HepG2 (cell line): ENCODE measurements around the gene IL18RAP. TPM values are rescaled to one million over a fixed set of nuclear protein-coding genes. Genes with fewer than 3 reads are reported as not detected.
A peak's percentile ranks its signal among the peaks of the same experiment; 100 is the strongest.

ENCODE experiments used
- ATAC-seq: fragments of 200-7000 bp; cut with Tn5 transposase; 3 replicates; pipeline ENCODE4 v1.9.1; 2020; ENCODE audit warnings: mild to moderate bottlenecking, moderate library complexity
- BruUV-seq: library from RNA; stranded (reverse); fragments of 400-500 nt; replicated peaks from 2 replicates; lab custom pipeline; 2021; lab: Mats Ljungman, UMichigan
- CTCF ChIA-PET: fragments of 300-600 bp; formaldehyde crosslinking; extraction: SDS; loops from one replicate; lab custom pipeline; 2021; ENCODE audit warnings: low total read pairs, inconsistent platforms, low intra/inter-chr PET ratio; lab: Yijun Ruan, JAX
- POLR2A ChIA-PET: fragments of 350-600 bp; sonication (Branson Sonifier 250); formaldehyde crosslinking; loops from one replicate; lab custom pipeline; 2020; ENCODE audit warnings: antibody characterized with exemption, inconsistent platforms; lab: Yijun Ruan, JAX
- DNase-seq: peaks from one replicate; pipeline ENCODE4 v3.0.0-alpha.2; 2015; ENCODE audit warnings: low spot score
- FAIRE-seq: peaks from 3 replicates; lab custom pipeline; 2011; peaks lifted over from hg19 to GRCh38; lab: Jason Lieb, UNC
- H2AFZ ChIP-seq: one replicate; pipeline ENCODE4 v1.6.1; 2011; ENCODE audit warnings: low read length, inconsistent platforms
- H3K27ac ChIP-seq: fragments of 300-600 bp; 3 replicates; pipeline ENCODE4 v1.8.0; 2011; ENCODE audit warnings: mixed run types, mild to moderate bottlenecking, mixed read lengths, low read length, inconsistent platforms; ENCODE audit not compliant: insufficient read depth; ENCODE audit errors: extremely low read length
- H3K27me3 ChIP-seq, 2 experiments: fragments of 200-600 bp in 1 of 2; 2 replicates in 1 of 2; 3 replicates in 1 of 2; pipeline versions ENCODE4 v1.6.0 to v1.8.0; 2011; ENCODE audit warnings: low read length in 2 of 2, mild to moderate bottlenecking in 2 of 2, moderate library complexity in 2 of 2, inconsistent platforms in 1 of 2; ENCODE audit not compliant: insufficient read depth in 2 of 2, control insufficient read depth in 1 of 2
- H3K36me3 ChIP-seq, 2 experiments: fragments of 200-600 bp in 1 of 2; replicated peaks in 1 of 2; 2 replicates in 1 of 2; 3 replicates in 1 of 2; pipeline versions ENCODE4 v1.5.1 to v1.8.0; 2011; ENCODE audit warnings: low read length in 2 of 2, inconsistent platforms in 1 of 2; ENCODE audit not compliant: insufficient read depth in 2 of 2, control insufficient read depth in 1 of 2
- H3K4me1 ChIP-seq: 2 replicates; pipeline ENCODE4 v1.5.1; 2012; ENCODE audit warnings: low read length, inconsistent platforms; ENCODE audit not compliant: insufficient read depth
- H3K4me2 ChIP-seq: 2 replicates; pipeline ENCODE4 v1.6.0; 2011; ENCODE audit warnings: low read depth, low read length, inconsistent platforms
- H3K4me3 ChIP-seq, 3 experiments: fragments of 200-600 bp in 1 of 3; sonication (generic), shearing (Covaris generic) in 1 of 3; replicated peaks in 1 of 3; 2 replicates each; pipeline ENCODE4 v1.5.1; 2011 to 2016; ENCODE audit warnings: low read length in 3 of 3, inconsistent platforms in 2 of 3, low read depth in 2 of 3, mild to moderate bottlenecking in 2 of 3, control low read depth in 1 of 3, mixed read lengths in 1 of 3; ENCODE audit not compliant: insufficient read depth in 1 of 3
- H3K79me2 ChIP-seq: one replicate; pipeline ENCODE4 v1.6.1; 2011; ENCODE audit warnings: low read length, inconsistent platforms; ENCODE audit not compliant: insufficient read depth
- H3K9ac ChIP-seq: 2 replicates; pipeline ENCODE4 v1.6.0; 2011; ENCODE audit warnings: mild to moderate bottlenecking, low read depth, low read length, inconsistent platforms; ENCODE audit not compliant: insufficient read depth
- H3K9me3 ChIP-seq: 2 replicates; pipeline ENCODE4 v1.5.1; 2012; ENCODE audit warnings: mild to moderate bottlenecking, low read length
- H4K20me1 ChIP-seq: 2 replicates; pipeline ENCODE4 v1.6.0; 2011; ENCODE audit warnings: inconsistent platforms, mild to moderate bottlenecking, low read length, moderate library complexity; ENCODE audit not compliant: insufficient read depth
- ATRX ChIP-seq: sonication (generic); formaldehyde crosslinking; IDR thresholded peaks from 2 replicates; pipeline ENCODE4 v1.4.0; 2020; ENCODE audit warnings: missing genetic modification reagents, borderline replicate concordance
- BCL3 ChIP-seq: sonication (generic); formaldehyde crosslinking; IDR thresholded peaks from 2 replicates; pipeline ENCODE4 v1.5.1; 2020; ENCODE audit warnings: mild to moderate bottlenecking, missing genetic modification reagents, moderate library complexity
- EED ChIP-seq: sonication (generic); formaldehyde crosslinking; IDR thresholded peaks from 2 replicates; pipeline ENCODE4 v1.5.0; 2020; ENCODE audit warnings: mild to moderate bottlenecking, missing genetic modification reagents
- HMGA1 ChIP-seq: sonication (generic); formaldehyde crosslinking; conservative IDR thresholded peaks from 2 replicates; pipeline ENCODE4 v1.4.0; 2020; ENCODE audit warnings: missing genetic modification reagents
- NFE2L2 ChIP-seq: fragments of 150-350 bp; IDR thresholded peaks from 2 replicates; pipeline ENCODE4 v1.6.1; 2014; ENCODE audit warnings: low read length
- NKX3-1 ChIP-seq: sonication (generic); formaldehyde crosslinking; IDR thresholded peaks from 2 replicates; pipeline ENCODE4 v1.5.0; 2020; ENCODE audit warnings: missing genetic modification reagents
- PRDM4 ChIP-seq: sonication (generic); formaldehyde crosslinking; IDR thresholded peaks from 2 replicates; pipeline ENCODE4 v1.9.0; 2021; ENCODE audit warnings: missing genetic modification reagents, borderline replicate concordance
- XRCC5 ChIP-seq: fragments of 200-400 bp; formaldehyde crosslinking; optimal IDR thresholded peaks from 2 replicates; pipeline ENCODE3; 2017; ENCODE audit warnings: mild to moderate bottlenecking, low read length
- ZNF232 ChIP-seq: sonication (generic); formaldehyde crosslinking; IDR thresholded peaks from 2 replicates; pipeline ENCODE4 v1.4.0; 2020; ENCODE audit warnings: missing genetic modification reagents, borderline replicate concordance
- ZNF562 ChIP-seq: sonication (generic); formaldehyde crosslinking; IDR thresholded peaks from 2 replicates; pipeline ENCODE4 v1.8.0; 2022; ENCODE audit warnings: missing genetic modification reagents, borderline replicate concordance
- ZZZ3 ChIP-seq: sonication (generic); formaldehyde crosslinking; IDR thresholded peaks from 2 replicates; pipeline ENCODE4 v1.4.0; 2020; ENCODE audit warnings: missing genetic modification reagents, mild to moderate bottlenecking, borderline replicate concordance
- WGBS: methylation state at CpG from one replicate; pipeline ENCODE4 v1.1.6; 2017; ENCODE audit warnings: low lambda C conversion rate; 5-methylcytosine and 5-hydroxymethylcytosine counted together
- in situ Hi-C: cut with HindIII; loops from 2 replicates; pipeline ENCODE4 v1.10.0; 2017; ENCODE audit warnings: low pct_unique_long_range_greater_than_20kb; ENCODE audit not compliant: extremely low pct_ligation_motif_present
- intact Hi-C: fragments of 100-400 bp; cut with micrococcal nuclease; formaldehyde crosslinking; loops from one replicate; pipeline ENCODE4 v1.10.0; 2022; ENCODE audit not compliant: unreplicated experiment
- polyA plus RNA-seq, 8 experiments: library from polyadenylated mRNA; depleted of rRNA in 3 of 8; stranded (reverse) in 7 of 8; unstranded in 1 of 8; fragments of >200 nt; fragmentation: Illumina TruSeq in 4 of 8; extraction: Trizol in 4 of 8; gene quantifications; 2 replicates each; pipeline versions ENCODE4 v1.2.1 to v1.2.3, GENCODE V29; 2011 to 2016; ENCODE audit warnings: low read depth in 4 of 8, missing spikeins in 1 of 8, mixed read lengths in 1 of 8; ENCODE audit not compliant: insufficient read depth in 1 of 8
- total RNA-seq, 5 experiments: library from RNA; depleted of rRNA; stranded (reverse); fragments of >200 nt; fragmentation: Illumina TruSeq; extraction: Trizol; gene quantifications; 2 replicates each; pipeline ENCODE4 v1.2.3, GENCODE V29; 2016; ENCODE audit warnings: low read depth in 1 of 5
- TF ChIP-seq, protein P1 (sequence below): sonication (generic); formaldehyde crosslinking; IDR thresholded peaks from 2 replicates; pipeline ENCODE4 v1.5.0; 2020; ENCODE audit warnings: mild to moderate bottlenecking, missing genetic modification reagents, moderate library complexity
- TF ChIP-seq, protein P2 (sequence below): IDR thresholded peaks from 2 replicates; pipeline ENCODE4 v1.6.1; 2016

IL18RAP gene
- total and polyA plus RNA-seq, 2 of the 13 experiments (the other 11 are each of a cell fraction or from before 2014, with no cell fraction given) = 0.05 TPM; not detected in 1

DNA sequence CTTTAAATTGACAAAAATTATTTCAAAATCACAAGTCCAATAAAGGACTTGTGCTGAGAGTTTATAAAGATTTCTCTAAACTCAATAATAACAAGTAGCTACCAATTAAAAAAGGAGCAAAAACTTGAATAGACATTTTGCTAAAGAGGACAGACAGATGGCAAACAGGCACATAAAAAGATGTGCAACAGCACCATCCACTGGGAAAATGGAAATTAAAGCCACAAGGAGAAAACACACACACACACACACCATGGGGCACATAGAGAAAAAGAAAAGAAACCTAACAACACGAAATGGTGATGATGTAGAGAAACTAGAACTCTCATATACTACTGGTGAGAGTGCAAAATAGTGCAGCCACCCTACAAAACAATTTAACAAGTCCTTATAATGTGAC, 37.5 kb downstream of the IL18RAP start:
- ATAC-seq = no peak
- H3K4me3 ChIP-seq = no peak overlapping the region
- no peak overlapping the region for H3K4me2 ChIP-seq
- in situ Hi-C loops (no loop called here), intact Hi-C loops (no loop called here)
- no peaks in the 10 kb centered on the region for H4K20me1 ChIP-seq
- H3K36me3 ChIP-seq = no peaks in the 10 kb centered on the region
- H2AFZ ChIP-seq = no peak overlapping the region
- H3K27ac ChIP-seq = no peak overlapping the region
- CTCF ChIA-PET = no interaction called here
- no peaks in the 10 kb centered on the region for H3K79me2 ChIP-seq
- no peaks in the 10 kb centered on the region for H3K9me3 ChIP-seq
- 4% methylated on average over 1 of the region's 1 CpG for WGBS
- H3K27me3 ChIP-seq = no peaks in the 10 kb centered on the region; a peak in 1 of 5 replicates
- POLR2A ChIA-PET = no interaction called here
- no TSS peak for BruUV-seq
- FAIRE-seq = peak; percentile 4
- TF ChIP-seq ZNF232 (CRISPR knock-in tag) (no peak), ZZZ3 (CRISPR knock-in tag) (no peak), XRCC5 (no peak), ATRX (no peak)
- TF ChIP-seq, protein P1, sequence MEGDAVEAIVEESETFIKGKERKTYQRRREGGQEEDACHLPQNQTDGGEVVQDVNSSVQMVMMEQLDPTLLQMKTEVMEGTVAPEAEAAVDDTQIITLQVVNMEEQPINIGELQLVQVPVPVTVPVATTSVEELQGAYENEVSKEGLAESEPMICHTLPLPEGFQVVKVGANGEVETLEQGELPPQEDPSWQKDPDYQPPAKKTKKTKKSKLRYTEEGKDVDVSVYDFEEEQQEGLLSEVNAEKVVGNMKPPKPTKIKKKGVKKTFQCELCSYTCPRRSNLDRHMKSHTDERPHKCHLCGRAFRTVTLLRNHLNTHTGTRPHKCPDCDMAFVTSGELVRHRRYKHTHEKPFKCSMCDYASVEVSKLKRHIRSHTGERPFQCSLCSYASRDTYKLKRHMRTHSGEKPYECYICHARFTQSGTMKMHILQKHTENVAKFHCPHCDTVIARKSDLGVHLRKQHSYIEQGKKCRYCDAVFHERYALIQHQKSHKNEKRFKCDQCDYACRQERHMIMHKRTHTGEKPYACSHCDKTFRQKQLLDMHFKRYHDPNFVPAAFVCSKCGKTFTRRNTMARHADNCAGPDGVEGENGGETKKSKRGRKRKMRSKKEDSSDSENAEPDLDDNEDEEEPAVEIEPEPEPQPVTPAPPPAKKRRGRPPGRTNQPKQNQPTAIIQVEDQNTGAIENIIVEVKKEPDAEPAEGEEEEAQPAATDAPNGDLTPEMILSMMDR = 0 out of 2 replicates have a peak, but pooled peaks have one; percentile 8
- TF ChIP-seq, all 625 proteins: peak for 1
- DNase-seq = no peak
- Histone ChIP-seq H3K9ac (no peak overlapping the region), H3K4me1 (no peaks in the 10 kb centered on the region)

DNA sequence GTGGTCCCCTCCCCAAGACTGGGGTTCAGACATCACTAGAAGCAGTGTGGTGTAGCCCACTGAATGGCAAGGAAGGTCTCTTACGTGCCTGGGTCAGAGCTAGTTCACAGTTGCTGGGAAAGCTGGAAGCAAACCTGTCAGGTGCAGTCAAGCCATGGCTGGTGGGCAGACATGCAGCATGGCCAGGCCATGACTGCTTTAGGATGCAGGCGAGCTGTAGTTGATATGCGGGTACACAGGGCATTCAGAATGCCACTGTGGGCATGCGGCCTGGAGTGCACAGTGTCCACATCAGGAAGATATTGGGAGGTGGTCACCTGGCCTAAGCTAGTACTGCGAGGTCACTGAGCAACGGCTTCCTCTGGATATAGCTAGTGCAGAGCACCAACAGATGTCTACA, 38.2 kb downstream of the IL18RAP start:
- POLR2A ChIA-PET = no interaction called here
- in situ Hi-C loops = no loop called here
- TF ChIP-seq HMGA1 (CRISPR knock-in tag) = no peak
- TF ChIP-seq EED (CRISPR knock-in tag) = no peak
- TF ChIP-seq, protein P2, sequence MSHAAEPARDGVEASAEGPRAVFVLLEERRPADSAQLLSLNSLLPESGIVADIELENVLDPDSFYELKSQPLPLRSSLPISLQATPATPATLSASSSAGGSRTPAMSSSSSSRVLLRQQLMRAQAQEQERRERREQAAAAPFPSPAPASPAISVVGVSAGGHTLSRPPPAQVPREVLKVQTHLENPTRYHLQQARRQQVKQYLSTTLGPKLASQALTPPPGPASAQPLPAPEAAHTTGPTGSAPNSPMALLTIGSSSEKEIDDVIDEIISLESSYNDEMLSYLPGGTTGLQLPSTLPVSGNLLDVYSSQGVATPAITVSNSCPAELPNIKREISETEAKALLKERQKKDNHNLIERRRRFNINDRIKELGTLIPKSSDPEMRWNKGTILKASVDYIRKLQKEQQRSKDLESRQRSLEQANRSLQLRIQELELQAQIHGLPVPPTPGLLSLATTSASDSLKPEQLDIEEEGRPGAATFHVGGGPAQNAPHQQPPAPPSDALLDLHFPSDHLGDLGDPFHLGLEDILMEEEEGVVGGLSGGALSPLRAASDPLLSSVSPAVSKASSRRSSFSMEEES (CRISPR knock-in tag) = no peak
- no peak for TF ChIP-seq NKX3-1
- no peak for TF ChIP-seq ZNF562 (CRISPR knock-in tag)
- TF ChIP-seq NFE2L2 = no peak
- TF ChIP-seq BCL3 = no peak
- TF ChIP-seq PRDM4 (CRISPR knock-in tag) = no peak

More for the DNA sequence above, 38.2 kb downstream of the IL18RAP start:
- Histone ChIP-seq H3K9me3 (no peaks in the 10 kb centered on the region), H3K4me3 (no peak overlapping the region), H3K4me1 (no peaks in the 10 kb centered on the region), H3K79me2 (no peaks in the 10 kb centered on the region), H2AFZ (no peak overlapping the region), H3K4me2 (no peak overlapping the region), H3K27me3 (no peaks in the 10 kb centered on the region; a peak in 1 of 5 replicates), H3K27ac (no peak overlapping the region), H3K36me3 (no peaks in the 10 kb centered on the region), H4K20me1 (no peaks in the 10 kb centered on the region), H3K9ac (no peak overlapping the region)
- DNase-seq (no peak), FAIRE-seq (no peak), ATAC-seq (no peak)
- 7% methylated on average over 6 of the region's 6 CpGs for WGBS
- no TSS peak for BruUV-seq
- CTCF ChIA-PET = no interaction called here
- intact Hi-C loops = no loop called here
